Measurements from ENCODE around the gene CRYBA2. TPM values are rescaled to one million over a fixed set of nuclear protein-coding genes. Genes with fewer than 3 reads are reported as not detected.
A peak's percentile ranks its signal among the peaks of the same experiment; 100 is the strongest.

CRYBA2 gene
- total and polyA plus RNA-seq, 12 donors: 0.39 to 26.6 (median 3.9) TPM; not detected in 4

DNA sequence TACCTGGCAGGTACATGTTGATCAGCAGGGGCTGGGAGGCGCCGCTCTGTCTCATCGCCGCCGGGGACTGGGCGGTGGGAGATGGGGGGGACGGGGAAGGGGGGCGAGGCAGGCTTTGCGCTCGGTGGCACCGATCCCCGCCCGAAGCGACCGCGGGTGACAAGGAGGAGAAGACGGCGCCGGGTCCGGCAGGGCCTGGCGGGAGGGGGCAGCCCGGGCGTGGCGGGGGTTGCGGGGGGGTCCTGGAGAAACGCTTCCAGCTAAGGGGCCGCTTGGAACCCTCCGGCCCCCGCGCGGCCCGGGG is 8.2 kb downstream of the CRYBA2 start, which contains the start of gene FEV:
Gene FEV (minus strand): TSS at position 164 of the 304 bp plus-strand sequence. CDS start 109 bp downstream, at position 55.
- Histone ChIP-seq H3K27ac (peak within 1 kb of the TSS in 1 of 5 donors; percentile 63), H3K36me3 (replicated peaks in 1 of 2) (no peaks in the 10 kb centered on the region), H3K4me3 (no peak within 1 kb of the TSS), H3K9me3 (replicated peaks in 1 of 3) (no peaks in the 10 kb centered on the region), H3K27me3 (peaks cover 90% of the 10 kb centered on the region), H3K4me1 (replicated peaks in 1 of 2) (peaks cover 14 to 16% of the 10 kb centered on the region in 2 donors)
- DNase-seq: no peak
- intact Hi-C loops (cut with DNase I): no loop called here
- no peak for TF ChIP-seq POLR2A (IDR thresholded peaks at IDR 0.05)
- TF ChIP-seq, protein P1, sequence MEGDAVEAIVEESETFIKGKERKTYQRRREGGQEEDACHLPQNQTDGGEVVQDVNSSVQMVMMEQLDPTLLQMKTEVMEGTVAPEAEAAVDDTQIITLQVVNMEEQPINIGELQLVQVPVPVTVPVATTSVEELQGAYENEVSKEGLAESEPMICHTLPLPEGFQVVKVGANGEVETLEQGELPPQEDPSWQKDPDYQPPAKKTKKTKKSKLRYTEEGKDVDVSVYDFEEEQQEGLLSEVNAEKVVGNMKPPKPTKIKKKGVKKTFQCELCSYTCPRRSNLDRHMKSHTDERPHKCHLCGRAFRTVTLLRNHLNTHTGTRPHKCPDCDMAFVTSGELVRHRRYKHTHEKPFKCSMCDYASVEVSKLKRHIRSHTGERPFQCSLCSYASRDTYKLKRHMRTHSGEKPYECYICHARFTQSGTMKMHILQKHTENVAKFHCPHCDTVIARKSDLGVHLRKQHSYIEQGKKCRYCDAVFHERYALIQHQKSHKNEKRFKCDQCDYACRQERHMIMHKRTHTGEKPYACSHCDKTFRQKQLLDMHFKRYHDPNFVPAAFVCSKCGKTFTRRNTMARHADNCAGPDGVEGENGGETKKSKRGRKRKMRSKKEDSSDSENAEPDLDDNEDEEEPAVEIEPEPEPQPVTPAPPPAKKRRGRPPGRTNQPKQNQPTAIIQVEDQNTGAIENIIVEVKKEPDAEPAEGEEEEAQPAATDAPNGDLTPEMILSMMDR (IDR thresholded peaks at IDR 0.05): no peak
- 0 to 1% (median 1%) methylated on average over 16 to 32 of the region's 32 CpGs; no CpG with 5 or more reads in 1 of the 4 donors for WGBS, 4 donors

DNA sequence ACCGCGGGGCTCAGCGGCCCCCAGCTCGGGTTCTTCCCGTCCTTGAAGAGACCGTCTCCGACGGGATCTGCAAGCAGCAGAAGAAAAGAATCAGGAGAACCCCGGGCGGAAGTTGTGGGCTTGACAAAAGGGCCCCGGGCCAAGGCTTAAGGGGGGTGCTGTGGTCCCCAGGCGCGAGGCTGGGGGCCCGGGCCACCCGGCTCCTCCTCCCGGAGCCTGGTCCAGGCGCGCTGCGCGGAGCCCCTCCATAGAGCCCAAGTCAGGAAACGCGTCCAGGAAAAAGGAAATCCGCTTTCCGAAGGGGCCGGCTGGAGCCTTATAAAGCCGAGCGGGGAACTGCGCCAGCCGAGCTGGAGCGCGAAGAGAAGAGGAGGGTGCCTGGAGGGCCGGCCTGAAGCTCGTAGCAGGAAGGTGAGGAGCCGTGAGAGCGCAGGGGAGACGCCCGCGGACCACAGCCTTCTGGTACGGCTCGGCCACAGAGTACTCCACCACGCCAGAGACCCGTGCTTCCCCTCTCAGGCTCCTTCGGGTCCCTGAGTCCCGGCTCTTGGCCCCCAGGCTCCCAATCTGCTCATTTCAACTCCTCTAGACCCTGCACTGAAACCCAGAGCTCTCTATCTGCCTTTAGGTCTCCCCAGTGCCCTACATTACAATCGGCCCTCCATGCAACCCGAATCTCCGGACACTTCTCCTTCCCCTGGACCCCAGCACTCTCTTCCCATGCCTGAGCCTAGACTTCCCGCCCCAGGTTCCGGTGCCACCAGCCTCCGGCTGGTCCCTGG is 8.8 kb downstream of the CRYBA2 start:
- DNase-seq: peak in 3 of 7 donors; percentile 33 to 72 (median 35)
- peaks cover 16% of the 10 kb centered on the region in 2 donors for H3K4me1 ChIP-seq (replicated peaks in 1 of 2)
- peaks cover 89% of the 10 kb centered on the region for H3K27me3 ChIP-seq
- no peaks in the 10 kb centered on the region for H3K36me3 ChIP-seq (replicated peaks in 1 of 2)
- H3K27ac ChIP-seq: peak overlapping the region in 1 of 5 donors; percentile 63
- no peaks in the 10 kb centered on the region for H3K9me3 ChIP-seq (replicated peaks in 1 of 3)
- intact Hi-C loops (cut with DNase I): no loop called here
- WGBS, 4 donors: 1 to 4% (median 2%) methylated on average over 22 to 50 of the region's 50 CpGs
- TF ChIP-seq POLR2A (IDR thresholded peaks at IDR 0.05): no peak
- TF ChIP-seq, protein P1 (IDR thresholded peaks at IDR 0.05): no peak
- H3K4me3 ChIP-seq: no peak overlapping the region

DNA sequence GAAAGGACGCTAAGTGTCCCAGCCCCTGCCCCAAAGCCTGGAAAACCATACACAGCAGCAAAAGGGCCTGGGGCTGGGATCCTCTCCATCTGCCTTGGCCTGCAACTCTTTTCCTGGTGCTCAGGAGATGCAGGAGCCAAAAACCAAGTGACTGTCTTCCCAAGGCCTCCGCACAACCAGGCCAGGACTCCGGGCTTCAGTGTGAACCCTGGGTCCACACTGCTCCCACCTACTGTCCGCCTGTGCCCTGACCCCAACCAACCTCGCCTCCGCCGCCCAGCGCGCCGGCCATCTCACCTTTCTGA is 9.3 kb downstream of the CRYBA2 start:
- no peaks in the 10 kb centered on the region for H3K36me3 ChIP-seq (replicated peaks in 1 of 2)
- H3K4me1 ChIP-seq (replicated peaks in 1 of 2): peaks cover 16% of the 10 kb centered on the region in 2 donors
- H3K9me3 ChIP-seq (replicated peaks in 1 of 3): no peaks in the 10 kb centered on the region
- H3K27me3 ChIP-seq: peaks cover 89% of the 10 kb centered on the region
- H3K27ac ChIP-seq: peak overlapping the region in 1 of 5 donors; percentile 63
- TF ChIP-seq POLR2A (IDR thresholded peaks at IDR 0.05): no peak
- TF ChIP-seq, protein P1 (IDR thresholded peaks at IDR 0.05): no peak
- intact Hi-C loops (cut with DNase I): no loop called here
- no peak overlapping the region for H3K4me3 ChIP-seq
- no peak for DNase-seq
- 4 to 14% (median 8%) methylated on average over 5 to 10 of the region's 10 CpGs for WGBS, 4 donors

DNA sequence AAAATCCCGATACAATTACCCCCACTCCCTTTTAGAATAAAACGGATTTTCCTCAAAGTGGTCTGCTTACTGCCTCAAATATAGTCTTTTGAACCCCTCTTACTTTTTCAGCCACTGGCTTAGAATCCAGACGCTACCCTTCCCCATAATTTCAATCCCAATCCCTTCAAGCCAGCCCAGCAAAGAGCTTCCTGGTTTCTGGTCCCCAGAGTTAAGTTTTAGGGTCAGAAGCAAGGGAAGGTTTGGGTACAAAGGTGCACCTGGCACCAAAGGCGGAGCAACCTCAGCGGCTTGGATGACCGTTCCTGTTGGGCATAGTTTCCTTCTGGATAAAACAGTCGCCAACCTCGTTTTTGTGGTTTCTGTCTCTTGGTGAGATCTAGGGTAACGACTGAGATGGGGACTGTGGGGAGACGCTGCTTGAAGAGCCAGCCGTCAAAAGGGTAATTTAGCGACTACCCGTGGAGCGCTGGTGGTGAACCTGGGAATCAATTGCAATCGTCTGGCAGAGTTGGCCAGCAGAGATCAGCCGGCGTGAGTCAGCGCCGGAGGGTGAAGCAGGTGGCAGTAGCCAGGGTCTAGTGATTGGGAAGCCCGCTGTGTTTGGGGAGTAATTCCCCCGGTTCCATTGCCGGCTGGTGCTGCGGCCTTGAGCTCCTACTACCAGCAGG is 9.8 kb downstream of the CRYBA2 start:
- H3K9me3 ChIP-seq (replicated peaks in 1 of 3): no peaks in the 10 kb centered on the region
- no peak for DNase-seq
- 8 to 15% (median 14%) methylated on average over 18 to 23 of the region's 23 CpGs for WGBS, 4 donors
- TF ChIP-seq, protein P1 (IDR thresholded peaks at IDR 0.05): no peak
- TF ChIP-seq POLR2A (IDR thresholded peaks at IDR 0.05): no peak
- peaks cover 16% of the 10 kb centered on the region in 2 donors for H3K4me1 ChIP-seq (replicated peaks in 1 of 2)
- H3K36me3 ChIP-seq (replicated peaks in 1 of 2): no peaks in the 10 kb centered on the region
- peaks cover 86% of the 10 kb centered on the region for H3K27me3 ChIP-seq
- peak overlapping the region in 1 of 5 donors; percentile 63 for H3K27ac ChIP-seq
- intact Hi-C loops (cut with DNase I): no loop called here
- no peak overlapping the region for H3K4me3 ChIP-seq

Data from adrenal gland (tissue), 12 donors.